Smooth muscle cell of the pulmonary artery (primary cell): ENCODE measurements around the gene SGMS1. TPM values are rescaled to one million over a fixed set of nuclear protein-coding genes. Genes with fewer than 3 reads are reported as not detected.

Source experiments
- total RNA-seq: library from RNA; depleted of rRNA; stranded (reverse); fragments of >200 nt; gene quantifications from 2 replicates; pipeline ENCODE4 v1.2.3, GENCODE V29; 2014

SGMS1 gene
- 36.4 and 47.2 TPM in 2 replicates for total RNA-seq

DNA sequence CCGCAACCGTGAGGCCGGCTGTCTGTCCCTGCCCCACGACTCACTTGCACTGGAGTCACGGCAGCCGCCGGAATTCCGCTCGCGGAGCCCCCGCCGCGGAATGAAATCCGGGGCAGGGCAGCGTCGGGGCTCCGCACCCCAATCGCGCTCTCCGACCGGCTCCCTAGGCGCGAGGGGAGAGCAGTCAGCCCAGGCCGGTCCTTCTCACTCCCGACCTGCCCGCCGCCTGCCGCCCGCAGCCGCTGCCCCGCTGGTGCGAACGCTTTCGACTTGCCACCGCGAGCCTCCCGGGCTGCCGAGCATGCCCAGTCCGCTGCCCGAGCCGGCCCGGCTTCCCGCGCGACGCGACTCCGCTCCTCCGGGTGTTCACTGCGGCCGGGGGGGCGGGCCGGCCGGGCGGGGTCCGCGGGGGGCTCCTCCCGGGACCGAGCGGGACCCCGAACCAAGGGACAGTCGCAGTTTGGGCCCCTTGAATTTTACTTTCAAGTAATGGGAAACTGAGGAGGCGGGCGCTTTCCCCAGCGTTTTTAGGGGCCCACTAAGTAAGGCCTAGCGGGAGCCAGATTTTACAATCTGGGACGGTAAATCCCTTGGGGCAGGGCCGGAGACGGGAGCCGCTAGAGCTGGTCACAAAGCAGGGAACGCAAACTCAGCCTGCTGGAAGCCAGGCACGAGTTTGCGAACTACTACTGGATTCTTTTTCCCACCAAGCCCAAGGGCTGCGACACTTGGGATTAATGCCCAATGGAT is at the start of gene SGMS1:
Gene SGMS1 (minus strand): TSS at position 294 of the 750 bp plus-strand sequence. CDS start 279,842 bp downstream, outside the sequence.

Other genes with a start within 250 kb of the SGMS1 start
- gene ASAH2B, start 116.0 kb upstream of the SGMS1 start, total RNA-seq: 2.2 and 2.3 TPM in 2 replicates